Measurements from ENCODE around the gene COG4. TPM values are rescaled to one million over a fixed set of nuclear protein-coding genes. Genes with fewer than 3 reads are reported as not detected.

Gene COG4
- total RNA-seq, 1 donor from 2014 or later: 46.5 TPM

DNA sequence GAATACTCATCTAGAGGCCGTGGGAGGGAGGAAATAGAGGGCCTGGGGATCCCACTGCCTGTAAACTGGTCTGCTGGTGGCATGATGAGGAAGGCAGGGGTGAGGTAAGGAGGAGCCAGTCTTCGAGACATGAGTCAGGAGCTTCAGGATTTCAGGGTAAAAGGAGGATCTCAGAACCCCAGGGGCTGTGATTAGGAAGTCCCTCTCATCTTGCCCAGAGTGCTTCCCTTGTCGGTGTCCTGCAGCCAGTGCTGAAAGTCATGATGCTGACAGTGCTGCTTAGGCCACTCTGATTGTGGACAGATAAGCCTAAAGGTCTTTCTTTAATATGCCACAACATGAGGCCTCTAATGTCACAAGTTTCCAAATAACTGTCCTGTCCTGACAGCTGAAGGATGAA is 29.6 kb downstream of the COG4 start:
- no peak for ATAC-seq
- intact Hi-C loops (cut with DNase I): no loop called here
- no peak for DNase-seq (ENCODE audit: missing footprints)

DNA sequence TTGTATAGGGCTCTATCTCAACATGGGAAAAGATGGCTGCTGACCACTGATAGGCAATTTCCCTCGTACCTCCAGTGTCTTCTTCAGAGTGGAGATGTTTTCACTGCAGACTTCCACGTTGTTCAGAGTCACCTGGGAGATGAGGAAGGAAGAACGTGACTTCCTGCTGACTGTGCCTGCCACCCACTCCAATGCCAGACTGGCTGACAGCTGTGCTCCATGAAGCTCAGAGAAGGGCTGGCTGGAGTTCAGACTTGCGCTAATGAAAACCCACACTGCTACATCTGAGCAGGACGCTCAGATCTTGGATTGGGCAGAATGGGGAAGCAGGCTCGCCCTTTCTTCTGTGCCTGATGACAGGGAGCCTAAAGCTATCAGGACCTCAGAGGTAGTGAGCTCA is 33.1 kb downstream of the COG4 start:
- intact Hi-C loops (cut with DNase I): no loop called here
- peak; percentile 26 for ATAC-seq
- DNase-seq (ENCODE audit: missing footprints): no peak

DNA sequence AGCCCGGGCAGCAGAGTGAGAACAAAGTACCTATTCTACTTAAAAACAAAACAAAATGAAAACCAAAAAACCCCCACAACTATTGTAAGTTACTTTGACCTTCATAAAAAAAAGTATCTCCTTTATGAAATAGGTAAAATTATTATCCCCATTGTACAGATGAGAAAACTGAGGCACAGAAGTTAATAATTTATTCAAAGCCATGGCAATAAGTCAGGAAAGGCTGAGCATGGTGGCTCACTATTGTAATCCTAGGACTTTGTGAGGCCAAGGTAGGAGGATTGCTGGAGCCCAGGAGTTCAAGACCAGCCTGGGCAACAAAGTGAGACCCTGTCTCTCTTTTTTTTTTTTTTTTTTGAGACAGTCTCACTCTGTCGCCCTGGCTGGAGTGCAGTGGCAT is 38.5 kb downstream of the COG4 start:
- ATAC-seq: no peak
- intact Hi-C loops (cut with DNase I): no loop called here
- DNase-seq (ENCODE audit: missing footprints): no peak

DNA sequence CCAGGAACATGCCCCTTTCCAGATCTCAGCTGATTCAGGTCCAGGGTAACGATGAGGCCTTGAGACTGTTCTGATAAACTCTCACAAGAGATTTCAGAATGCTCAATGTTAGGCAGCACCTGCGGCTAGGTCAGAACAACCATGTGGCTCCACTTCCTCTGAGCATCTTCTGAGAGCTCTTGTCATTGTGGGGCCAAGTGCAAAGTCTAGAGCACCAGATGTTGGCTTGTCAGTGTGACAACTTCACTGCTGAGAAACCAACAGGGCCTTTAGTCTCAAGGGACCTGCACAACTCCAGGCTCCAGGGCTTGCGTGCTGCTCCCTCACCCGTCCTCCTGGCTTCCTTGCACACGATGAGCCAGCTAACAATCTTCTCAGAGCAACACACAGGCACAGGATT is 39.9 kb downstream of the COG4 start:
- ATAC-seq (no peak), DNase-seq (ENCODE audit: missing footprints) (no peak)
- intact Hi-C loops (cut with DNase I): no loop called here

DNA sequence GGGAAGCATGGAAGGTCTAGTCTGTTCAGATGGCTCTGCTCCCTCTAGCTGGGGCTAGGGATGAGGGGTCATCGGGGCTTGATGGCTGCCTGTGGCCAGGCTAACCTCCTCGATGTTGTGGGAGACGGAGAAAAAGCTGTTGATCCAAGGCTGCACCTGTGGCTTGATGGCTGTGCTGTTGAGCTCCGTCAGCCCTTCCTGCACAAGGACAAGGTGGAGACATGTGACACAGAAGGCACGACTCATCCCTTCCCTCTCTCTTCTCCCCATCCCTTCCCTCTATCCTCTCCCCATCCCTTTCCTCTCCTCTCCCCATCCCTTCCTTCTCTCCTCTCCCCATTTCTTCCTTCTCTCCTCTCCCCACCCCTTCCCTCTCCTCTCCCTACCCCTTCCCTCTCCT is 40.7 kb downstream of the COG4 start:
- DNase-seq (ENCODE audit: missing footprints) (no peak), ATAC-seq (no peak)
- intact Hi-C loops (cut with DNase I): no loop called here

DNA sequence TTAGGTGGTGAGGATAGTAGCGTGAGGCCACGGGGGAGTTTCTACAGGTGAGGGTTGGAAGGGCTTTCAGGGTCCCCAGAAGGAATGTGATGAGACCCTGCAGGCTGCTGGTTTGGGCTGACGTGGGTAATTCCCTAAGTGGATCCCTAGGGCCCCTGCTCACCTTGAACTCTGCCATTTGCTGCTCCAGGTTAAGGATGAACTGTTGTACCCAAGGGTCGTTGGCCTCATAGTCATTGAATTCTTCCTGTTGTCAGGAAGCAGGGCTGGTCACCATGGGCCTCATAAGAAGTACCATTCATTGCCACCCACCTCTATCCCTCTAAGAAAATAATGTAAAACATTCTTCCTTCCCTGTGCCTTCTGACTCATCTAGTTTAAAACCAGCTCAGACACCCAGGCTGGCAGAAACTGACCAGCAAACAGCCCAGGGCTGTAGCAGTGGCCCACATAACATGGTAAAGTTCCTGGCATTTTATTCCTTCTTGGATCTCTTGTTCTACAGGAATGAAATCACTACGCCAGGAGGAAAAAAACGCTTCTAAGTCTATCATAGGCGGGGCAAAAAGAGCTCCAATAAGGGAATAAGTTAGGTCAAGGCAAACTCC is 41.3 kb downstream of the COG4 start:
- no peak for ATAC-seq
- intact Hi-C loops (cut with DNase I): no loop called here
- no peak for DNase-seq (ENCODE audit: missing footprints)

DNA sequence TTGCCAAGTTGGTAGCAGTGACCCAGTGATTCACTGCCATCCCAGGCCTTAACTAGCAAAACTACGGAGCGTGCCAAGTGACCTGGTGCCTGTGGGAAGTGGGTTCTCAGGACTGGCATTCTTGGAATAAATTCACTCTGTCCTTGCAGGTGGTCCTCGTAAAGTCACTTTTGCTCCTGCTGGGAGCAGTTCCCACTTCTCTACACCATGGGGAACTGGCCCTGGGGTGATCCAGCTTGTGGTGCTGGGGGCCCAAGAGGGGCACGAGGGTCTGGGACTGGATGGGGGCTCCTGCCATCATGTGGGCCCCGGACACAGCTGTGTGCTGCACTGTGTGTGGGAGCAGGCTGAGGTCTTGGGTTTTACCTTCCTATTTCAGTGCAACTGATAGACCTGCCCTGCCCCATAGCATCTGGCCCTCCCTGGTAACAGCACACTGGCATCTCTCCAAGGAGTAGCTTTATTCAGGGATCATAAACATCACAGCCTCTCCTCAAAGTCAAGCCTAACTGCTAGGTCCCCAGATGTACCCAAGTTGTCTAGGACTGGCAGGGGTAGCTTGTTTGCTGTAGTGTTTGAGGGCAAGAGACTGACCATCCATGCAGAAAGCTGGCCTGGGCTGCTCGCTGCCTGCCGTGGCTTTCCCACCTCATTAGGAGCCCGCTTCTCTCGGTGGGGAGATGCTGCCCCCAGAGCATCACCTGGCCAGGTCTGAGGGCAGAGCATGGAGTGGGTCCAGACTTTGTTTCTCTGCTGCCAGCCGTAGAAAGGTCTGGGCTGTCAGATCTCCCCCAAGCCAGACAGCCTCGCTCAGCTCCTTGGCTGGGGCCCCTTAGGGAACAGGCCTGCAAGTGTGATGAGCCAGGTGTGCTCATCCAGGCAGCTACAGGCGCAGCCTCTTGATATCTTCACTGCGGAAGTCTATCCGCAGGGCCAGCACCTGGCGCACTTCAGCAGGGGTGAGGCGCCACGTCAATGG is 42.9 kb downstream of the COG4 start:
- DNase-seq (ENCODE audit: missing footprints) (no peak), ATAC-seq (peak; percentile 7)
- intact Hi-C loops (cut with DNase I): no loop called here

DNA sequence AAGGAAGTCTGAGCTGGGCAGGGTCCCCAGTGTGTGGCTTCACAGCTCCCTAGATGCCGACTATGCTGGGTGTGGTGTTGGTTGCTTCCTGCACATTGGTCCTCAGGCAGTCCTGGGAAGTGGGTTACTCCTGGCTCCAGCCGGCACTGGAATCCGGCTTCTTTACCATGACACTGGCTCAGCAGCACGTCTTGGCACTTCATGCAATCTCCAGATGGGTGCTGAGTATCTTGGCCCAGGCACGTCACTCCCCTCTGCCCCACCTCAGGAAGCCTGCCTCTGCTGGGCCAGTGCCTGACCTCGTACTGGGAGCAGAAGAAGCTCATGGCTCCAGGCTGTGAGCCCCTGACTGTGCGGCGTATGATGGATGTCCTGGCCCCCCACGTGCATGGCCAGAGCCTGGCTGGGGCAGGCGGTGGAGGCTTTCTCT is 44.4 kb downstream of the COG4 start:
- no peak for DNase-seq (ENCODE audit: missing footprints)
- intact Hi-C loops (cut with DNase I): no loop called here
- ATAC-seq: peak; percentile 30

DNA sequence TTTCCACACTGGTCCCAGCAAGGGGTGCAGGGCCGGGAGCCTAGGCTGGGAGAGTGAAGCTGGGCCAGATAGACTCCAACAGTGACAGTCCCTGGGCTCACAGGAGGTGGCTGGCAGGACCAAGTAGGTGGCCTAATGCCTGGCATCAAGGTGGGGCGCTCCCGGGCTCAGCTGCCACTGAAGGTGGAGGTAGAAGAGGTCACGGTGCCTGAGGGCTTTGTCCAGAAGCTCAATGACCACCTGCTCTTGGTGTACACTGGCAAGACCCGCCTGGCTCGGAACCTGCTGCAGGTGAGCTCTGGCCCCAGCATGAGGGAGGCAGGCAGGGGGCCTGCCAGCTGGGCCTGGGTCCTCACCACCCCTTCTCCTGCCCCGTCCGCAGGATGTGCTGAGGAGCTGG is 45.2 kb downstream of the COG4 start:
- intact Hi-C loops (cut with DNase I): no loop called here
- DNase-seq (ENCODE audit: missing footprints): no peak
- no peak for ATAC-seq

DNA sequence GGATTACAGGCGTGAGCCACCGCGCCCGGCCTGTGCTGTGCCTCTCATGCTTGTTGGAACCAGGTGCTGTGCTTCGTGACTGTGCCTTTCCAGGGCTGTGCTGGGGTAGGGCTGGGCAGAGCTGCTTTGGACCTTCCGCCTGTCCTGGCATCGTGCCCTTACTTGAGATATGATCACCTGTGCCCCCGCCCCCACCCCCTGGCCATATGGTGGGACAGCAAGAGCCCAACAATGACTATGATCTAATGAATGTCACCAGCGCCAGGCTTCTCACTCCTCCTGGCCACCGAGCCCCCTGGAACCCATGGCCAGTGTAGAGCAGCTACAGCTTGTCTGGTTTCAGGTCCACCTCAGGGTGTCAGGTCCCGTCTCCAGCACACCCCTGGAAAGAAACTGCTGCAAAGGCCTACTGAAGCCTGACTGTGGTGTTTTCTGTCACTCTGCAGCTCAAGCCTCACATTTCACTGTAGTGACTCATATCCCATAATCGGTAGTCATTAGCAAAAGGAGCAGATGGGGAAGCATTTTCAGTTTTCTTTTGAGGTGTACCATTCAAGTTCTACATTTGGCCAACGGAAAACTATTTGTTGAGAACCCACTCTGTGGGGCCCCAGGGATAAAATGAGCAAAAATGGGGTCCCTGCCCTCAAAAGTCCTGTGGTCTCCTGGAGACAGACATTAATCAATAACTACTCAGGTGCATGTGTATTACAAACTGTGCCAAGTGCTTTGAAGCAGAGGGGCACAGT is 46.9 kb downstream of the COG4 start:
- intact Hi-C loops (cut with DNase I): no loop called here
- DNase-seq (ENCODE audit: missing footprints) (no peak), ATAC-seq (no peak)

DNA sequence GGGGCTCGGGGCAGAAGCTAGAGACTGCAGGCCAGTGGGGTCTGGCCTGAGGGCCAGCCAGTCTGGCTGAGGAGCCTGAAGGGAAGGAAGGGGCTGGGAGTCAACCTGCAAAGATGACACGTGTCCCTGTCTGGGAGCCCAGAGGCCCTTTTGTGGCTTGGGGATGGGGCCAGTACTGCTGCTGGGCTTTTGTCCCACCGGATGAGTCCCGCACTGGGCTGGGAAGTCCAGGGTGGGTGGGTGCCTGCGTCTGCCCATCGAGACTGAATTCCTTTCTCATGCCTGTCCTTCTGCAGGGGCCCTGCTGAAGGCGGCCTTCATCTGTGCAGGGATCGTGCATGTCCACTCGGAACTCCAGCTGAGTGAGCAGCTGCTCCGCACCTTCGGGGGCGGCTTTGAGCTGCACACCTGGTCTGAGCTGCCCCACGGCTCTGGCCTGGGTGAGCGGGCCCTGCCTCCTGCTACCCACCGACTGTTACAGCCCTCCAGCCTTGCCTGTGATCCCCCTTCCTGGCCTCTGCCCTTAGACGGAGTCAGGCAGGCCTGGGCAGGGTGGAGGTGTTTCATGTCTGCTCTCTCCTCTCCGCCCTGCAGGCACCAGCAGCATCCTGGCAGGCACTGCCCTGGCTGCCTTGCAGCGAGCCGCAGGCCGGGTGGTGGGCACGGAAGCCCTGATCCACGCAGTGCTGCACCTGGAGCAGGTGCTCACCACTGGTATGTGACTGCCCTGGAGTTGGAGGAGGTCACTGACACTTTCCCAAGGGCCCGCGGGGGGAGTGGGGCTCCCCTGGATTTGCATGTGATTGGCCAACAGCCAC is 48.1 kb downstream of the COG4 start:
- DNase-seq (ENCODE audit: missing footprints) (no peak), ATAC-seq (no peak)
- intact Hi-C loops (cut with DNase I): no loop called here

DNA sequence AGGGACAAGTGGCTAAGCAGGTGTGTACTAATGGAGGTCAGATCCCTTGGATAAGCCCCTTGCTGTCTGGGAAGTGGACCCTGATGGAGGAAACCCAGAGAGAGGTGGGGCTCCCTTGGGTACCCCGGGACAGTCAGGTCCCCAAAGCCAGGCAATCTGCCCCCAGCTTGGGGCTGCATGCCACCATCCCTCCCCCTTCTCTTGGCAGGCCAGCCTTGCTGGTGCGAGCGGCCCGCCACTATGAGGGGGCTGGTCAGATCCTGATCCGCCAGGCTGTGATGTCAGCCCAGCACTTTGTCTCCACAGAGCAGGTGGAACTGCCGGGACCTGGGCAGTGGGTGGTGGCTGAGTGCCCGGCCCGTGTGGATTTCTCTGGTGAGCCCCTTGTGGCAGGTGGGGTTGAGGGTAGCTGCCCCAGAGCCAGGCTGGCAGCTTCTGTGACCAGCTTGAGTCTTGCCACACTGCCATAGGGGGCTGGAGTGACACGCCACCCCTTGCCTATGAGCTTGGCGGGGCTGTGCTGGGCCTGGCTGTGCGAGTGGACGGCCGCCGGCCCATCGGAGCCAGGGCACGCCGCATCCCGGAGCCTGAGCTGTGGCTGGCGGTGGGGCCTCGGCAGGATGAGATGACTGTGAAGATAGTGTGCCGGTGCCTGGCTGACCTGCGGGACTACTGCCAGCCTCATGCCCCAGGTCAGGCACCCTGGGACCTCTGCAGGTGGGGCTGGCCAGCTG is 48.9 kb downstream of the COG4 start:
- ATAC-seq: no peak
- intact Hi-C loops (cut with DNase I): no loop called here
- no peak for DNase-seq (ENCODE audit: missing footprints)

DNA sequence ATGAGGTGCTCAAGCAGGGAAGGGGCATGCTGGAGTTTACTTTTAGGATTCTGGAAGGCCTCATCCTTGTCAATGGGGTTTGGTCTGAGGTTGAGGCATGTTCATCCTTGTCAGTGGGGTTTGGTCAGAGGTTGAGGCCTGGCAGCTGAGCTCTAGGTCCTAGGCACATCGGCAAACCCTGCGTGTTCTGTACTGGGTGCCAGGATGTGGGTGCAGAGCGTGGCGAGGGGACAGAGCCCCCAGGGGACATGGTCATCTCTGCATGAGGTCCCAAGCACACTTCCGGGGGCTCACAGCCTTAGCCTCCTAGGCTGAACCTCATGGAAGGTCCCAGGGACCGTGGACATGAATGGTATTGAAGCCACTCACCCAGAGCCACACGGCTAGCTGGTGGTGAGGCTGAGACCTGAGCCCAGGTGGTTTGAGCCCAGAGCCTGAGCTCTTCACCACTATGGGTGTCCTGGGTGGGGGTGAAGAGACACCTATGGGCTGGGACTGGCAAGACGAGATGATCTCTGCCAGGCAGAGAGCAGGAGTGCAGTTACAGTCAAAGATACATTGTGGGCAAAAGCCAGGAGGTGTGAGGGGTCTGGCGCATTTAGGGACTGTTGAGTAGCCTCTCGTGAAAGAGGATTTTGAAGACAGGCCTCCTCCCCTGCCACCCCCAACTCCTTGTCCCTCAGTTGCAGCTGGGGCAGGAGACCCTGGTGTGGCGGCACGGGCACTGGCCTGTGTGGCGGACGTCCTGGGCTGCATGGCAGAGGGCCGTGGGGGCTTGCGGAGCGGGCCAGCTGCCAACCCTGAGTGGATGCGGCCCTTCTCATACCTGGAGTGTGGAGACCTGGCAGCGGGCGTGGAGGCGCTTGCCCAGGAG is 49.7 kb downstream of the COG4 start:
- intact Hi-C loops (cut with DNase I): no loop called here
- no peak for ATAC-seq
- no peak for DNase-seq (ENCODE audit: missing footprints)

DNA sequence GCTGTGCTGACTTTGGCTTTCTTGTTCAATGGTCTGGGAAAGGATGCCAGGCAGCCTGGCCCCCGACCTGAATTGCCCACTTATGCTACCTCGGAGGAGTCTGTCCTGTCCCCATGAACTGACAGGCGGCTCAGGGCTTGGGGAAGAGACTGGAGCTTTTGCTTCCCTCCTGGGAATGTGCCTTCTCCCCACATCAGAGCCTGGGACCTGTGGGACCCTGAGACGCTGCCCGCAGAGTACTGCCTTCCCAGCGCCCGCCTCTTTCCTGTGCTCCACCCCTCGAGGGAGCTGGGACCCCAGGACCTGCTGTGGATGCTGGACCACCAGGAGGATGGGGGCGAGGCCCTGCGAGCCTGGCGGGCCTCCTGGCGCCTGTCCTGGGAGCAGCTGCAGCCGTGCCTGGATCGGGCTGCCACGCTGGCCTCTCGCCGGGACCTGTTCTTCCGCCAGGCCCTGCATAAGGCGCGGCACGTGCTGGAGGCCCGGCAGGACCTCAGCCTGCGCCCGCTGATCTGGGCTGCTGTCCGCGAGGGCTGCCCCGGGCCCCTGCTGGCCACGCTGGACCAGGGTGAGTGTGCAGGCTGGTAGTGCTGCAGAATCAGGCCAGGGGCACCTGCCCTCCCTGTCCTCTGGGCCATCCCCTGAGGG is 50.4 kb downstream of the COG4 start:
- intact Hi-C loops (cut with DNase I): no loop called here
- ATAC-seq (no peak), DNase-seq (ENCODE audit: missing footprints) (no peak)

DNA sequence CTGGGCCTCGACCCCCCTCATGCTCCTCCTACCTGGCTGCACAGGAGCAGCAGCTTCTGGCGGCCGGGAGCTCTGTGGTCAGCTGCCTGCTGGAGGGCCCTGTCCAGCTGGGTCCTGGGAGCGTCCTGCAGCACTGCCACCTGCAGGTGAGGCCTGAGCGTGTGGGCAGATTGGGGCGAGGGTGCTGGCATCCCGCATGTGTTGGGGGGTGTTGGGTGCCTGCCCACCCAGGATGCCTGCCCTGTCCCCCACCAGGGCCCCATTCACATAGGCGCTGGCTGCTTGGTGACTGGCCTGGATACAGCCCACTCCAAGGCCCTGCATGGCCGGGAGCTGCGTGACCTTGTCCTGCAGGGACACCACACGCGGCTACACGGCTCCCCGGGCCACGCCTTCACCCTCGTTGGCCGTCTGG is 52.4 kb downstream of the COG4 start:
- intact Hi-C loops (cut with DNase I): loop anchor here (2.0 kb wide), 1 partner anchor 76 kb away; no protein-coding TSS in a partner anchor
- DNase-seq (ENCODE audit: missing footprints): no peak

DNA sequence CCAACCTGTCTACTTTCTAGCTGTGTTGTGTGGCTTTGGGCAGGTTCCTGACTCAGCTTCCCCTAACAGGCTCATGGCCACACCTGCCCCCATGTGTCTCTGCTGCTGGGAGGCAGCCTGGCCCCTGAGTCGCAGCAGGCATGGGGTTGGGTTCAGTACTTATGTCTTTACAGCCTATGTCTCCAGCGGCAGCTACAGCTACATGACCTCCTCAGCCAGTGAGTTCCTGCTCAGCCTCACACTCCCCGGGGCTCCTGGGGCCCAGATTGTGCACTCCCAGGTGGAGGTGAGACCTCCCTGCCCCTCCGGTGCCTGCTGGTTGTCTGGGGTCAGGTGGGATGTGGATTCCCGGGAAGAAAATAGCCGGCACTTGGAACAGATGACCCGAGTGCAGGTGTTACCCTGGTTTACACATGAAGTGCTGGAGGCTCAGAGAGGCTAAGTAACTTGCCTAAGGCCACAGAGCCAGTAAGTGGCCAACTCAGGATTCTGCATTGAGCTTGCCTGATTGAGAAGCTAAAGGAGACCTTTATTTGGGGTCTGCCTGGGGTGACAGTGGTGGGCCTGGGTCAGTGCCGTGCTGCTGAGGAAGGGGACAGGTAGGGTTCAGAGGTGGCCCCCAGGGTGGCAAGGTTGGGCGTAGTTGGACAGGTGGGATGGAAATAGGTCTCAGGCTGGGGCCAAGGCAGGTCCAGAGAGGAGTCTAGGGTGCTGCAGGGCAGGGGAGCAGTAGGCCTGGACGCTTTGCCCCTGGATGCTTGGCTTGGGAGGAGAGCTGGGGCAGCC is 53.0 kb downstream of the COG4 start:
- DNase-seq (ENCODE audit: missing footprints) (no peak), ATAC-seq (no peak)
- intact Hi-C loops (cut with DNase I): loop anchor here (2.0 kb wide), 1 partner anchor 76 kb away; no protein-coding TSS in a partner anchor

More for the DNA sequence above, 52.4 kb downstream of the COG4 start:
- ATAC-seq: peak; percentile 53

Measured in Right ventricle myocardium inferior (tissue), 1 donor.